Left renal pelvis (tissue), 4 donors: ENCODE data around the gene PPP1R7. TPM values are rescaled to one million over a fixed set of nuclear protein-coding genes. Genes with fewer than 3 reads are reported as not detected.

ENCODE experiments used
- DNase-seq, 4 donors: peaks; one replicate each; pipeline ENCODE4 v3.0.0-alpha.2; 2013; ENCODE audit warnings: low read depth in 4 of 4, low spot score in 3 of 4
- polyA plus RNA-seq, 4 donors: library from polyadenylated mRNA; unstranded; fragments of 120-200 nt; gene quantifications; one replicate each; pipeline ENCODE4 v1.2.1, GENCODE V29; 2013; ENCODE audit not compliant: insufficient read length in 4 of 4

PPP1R7 gene
- polyA plus RNA-seq, 4 donors, result 47.7 to 81.0 (median 79.2) TPM

GRCh38 chr2:241225983-241226382 is 75.7 kb downstream of the PPP1R7 start:
- no peak for DNase-seq

- peak in 1 of 4 donors; percentile 12 for DNase-seq
Measured at GRCh38 chr2:241226723-241227572, 76.7 kb downstream of the PPP1R7 start.

- DNase-seq, result no peak
Measured at GRCh38 chr2:241227594-241227993, 77.3 kb downstream of the PPP1R7 start.

GRCh38 chr2:241228081-241228859 is 78.0 kb downstream of the PPP1R7 start:
- DNase-seq, result no peak

GRCh38 chr2:241228860-241229516 is 78.7 kb downstream of the PPP1R7 start:
- DNase-seq, result no peak

GRCh38 chr2:241229563-241230401 is 79.5 kb downstream of the PPP1R7 start:
- no peak for DNase-seq

- no peak for DNase-seq
Measured at GRCh38 chr2:241230435-241230834, 80.2 kb downstream of the PPP1R7 start.

GRCh38 chr2:241232736-241233575 is 82.7 kb downstream of the PPP1R7 start:
- no peak for DNase-seq

Other genes starting within 250 kb of the PPP1R7 start
- under 1 TPM; 0.03 to 0.09 (median 0.05) TPM for gene CROCC2, start 244.1 kb upstream of the PPP1R7 start, polyA plus RNA-seq
- 10 to 100 TPM in 1 of 4 donors, 1 to 10 TPM in 3; 7.3 to 10.8 (median 8.6) TPM for gene SNED1, start 151.8 kb upstream of the PPP1R7 start, polyA plus RNA-seq
- 10 to 100 TPM; 55.4 to 76.9 (median 67.5) TPM for gene MTERF4, start 48.2 kb upstream of the PPP1R7 start, polyA plus RNA-seq
- 10 to 100 TPM in 3 of 4 donors, 1 to 10 TPM in 1; 9.8 to 26.4 (median 17.2) TPM for gene PASK, start 995 bp upstream of the PPP1R7 start, polyA plus RNA-seq
- gene ANO7, start 38.2 kb downstream of the PPP1R7 start, polyA plus RNA-seq, result 1 to 10 TPM in 3 of 4 donors, under 1 TPM in 1; 0.85 to 3.3 (median 1.6) TPM
- gene HDLBP, start 165.2 kb downstream of the PPP1R7 start, polyA plus RNA-seq, result 100 to 1,000 TPM; 312 to 379 (median 335) TPM
- gene SEPTIN2, start 165.5 kb downstream of the PPP1R7 start, polyA plus RNA-seq, result 100 to 1,000 TPM; 566 to 653 (median 594) TPM
- 10 to 100 TPM; 39.5 to 66.1 (median 54.1) TPM for gene FARP2, start 205.8 kb downstream of the PPP1R7 start, polyA plus RNA-seq